CD4-positive, alpha-beta T cell treated with Interleukin-1 beta for 1 hour (primary cell): ENCODE data around the gene DYRK1A.

Source experiments
- DNase-seq, 2 donors: peaks; one replicate each; pipeline ENCODE4 v3.0.0-alpha.2; 2020 to 2022

The DYRK1A gene

GRCh38 chr21:37452227-37452626, 85.7 kb downstream of the DYRK1A start:
- no peak for DNase-seq

GRCh38 chr21:37453350-37453749, 86.8 kb downstream of the DYRK1A start:
- no peak for DNase-seq

- no peak for DNase-seq
Measured at GRCh38 chr21:37454869-37455503, 88.4 kb downstream of the DYRK1A start.

- DNase-seq = no peak
Measured at GRCh38 chr21:37455504-37455911, 88.9 kb downstream of the DYRK1A start.

- DNase-seq = no peak
Measured at GRCh38 chr21:37458669-37459276, 92.2 kb downstream of the DYRK1A start.

GRCh38 chr21:37459575-37459974, 93.0 kb downstream of the DYRK1A start:
- no peak for DNase-seq

- peak in 1 of 2 donors; percentile 9 for DNase-seq
Measured at GRCh38 chr21:37460196-37460595, 93.6 kb downstream of the DYRK1A start.

- DNase-seq = peak in 1 of 2 donors; percentile 58
Measured at GRCh38 chr21:37461479-37461878, 94.9 kb downstream of the DYRK1A start.

GRCh38 chr21:37462087-37462861, 95.7 kb downstream of the DYRK1A start:
- no peak for DNase-seq

- DNase-seq = peak; percentile 18 to 67
Measured at GRCh38 chr21:37463083-37463801, 96.7 kb downstream of the DYRK1A start.

GRCh38 chr21:37467082-37467481, 100.5 kb downstream of the DYRK1A start:
- no peak for DNase-seq

GRCh38 chr21:37468909-37469308, 102.3 kb downstream of the DYRK1A start:
- DNase-seq = no peak

- no peak for DNase-seq
Measured at GRCh38 chr21:37469441-37469840, 102.9 kb downstream of the DYRK1A start.

GRCh38 chr21:37472581-37472980, 106.0 kb downstream of the DYRK1A start:
- DNase-seq = no peak

- no peak for DNase-seq
Measured at GRCh38 chr21:37473491-37473890, 106.9 kb downstream of the DYRK1A start.

- DNase-seq = no peak
Measured at GRCh38 chr21:37474342-37474741, 107.8 kb downstream of the DYRK1A start.

- no peak for DNase-seq
Measured at GRCh38 chr21:37475186-37475868, 108.8 kb downstream of the DYRK1A start.

GRCh38 chr21:37478794-37479193, 112.2 kb downstream of the DYRK1A start:
- no peak for DNase-seq

- DNase-seq = no peak
Measured at GRCh38 chr21:37483776-37484175, 117.2 kb downstream of the DYRK1A start.

GRCh38 chr21:37484535-37485474, 118.2 kb downstream of the DYRK1A start:
- DNase-seq = no peak

- no peak for DNase-seq
Measured at GRCh38 chr21:37489553-37489952, 123.0 kb downstream of the DYRK1A start.

- DNase-seq = no peak
Measured at GRCh38 chr21:37490084-37490483, 123.5 kb downstream of the DYRK1A start.
